Measurements from ENCODE around the gene TRIM36. TPM values are rescaled to one million over a fixed set of nuclear protein-coding genes. Genes with fewer than 3 reads are reported as not detected.
A peak's percentile ranks its signal among the peaks of the same experiment; 100 is the strongest.

TRIM36 gene
- total and polyA plus RNA-seq, 10 of the 15 experiments (the other 5 are each of a cell fraction or from before 2014, with no cell fraction given) = 0.01 to 0.09 (median 0.07) TPM; not detected in 6

DNA sequence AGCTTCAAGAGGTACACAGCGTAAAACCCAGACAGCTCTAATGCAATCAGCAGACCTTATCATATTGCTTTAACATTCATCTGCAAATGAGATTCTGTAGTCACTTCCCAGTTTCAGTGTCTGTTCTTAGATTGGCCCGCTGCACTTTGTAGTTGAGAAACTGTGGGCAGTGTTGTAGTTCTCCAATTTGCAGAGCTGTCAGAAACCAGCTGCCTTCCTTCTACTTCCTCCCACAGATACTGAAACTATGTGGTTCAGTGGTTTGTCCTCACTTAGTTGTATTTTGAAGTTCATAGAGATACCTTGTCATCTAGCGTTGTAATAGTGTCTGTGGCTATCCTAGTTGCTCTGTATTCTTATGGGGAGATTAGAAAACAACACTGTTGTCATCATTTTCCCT, 39.6 kb upstream of the TRIM36 start (continued):
- TF ChIP-seq ZBED1 (IDR thresholded peaks at IDR 0.05; ENCODE audit: borderline replicate concordance) = peak; percentile 89; the same call in 1 of the 2 replicates
- TF ChIP-seq, protein P1, sequence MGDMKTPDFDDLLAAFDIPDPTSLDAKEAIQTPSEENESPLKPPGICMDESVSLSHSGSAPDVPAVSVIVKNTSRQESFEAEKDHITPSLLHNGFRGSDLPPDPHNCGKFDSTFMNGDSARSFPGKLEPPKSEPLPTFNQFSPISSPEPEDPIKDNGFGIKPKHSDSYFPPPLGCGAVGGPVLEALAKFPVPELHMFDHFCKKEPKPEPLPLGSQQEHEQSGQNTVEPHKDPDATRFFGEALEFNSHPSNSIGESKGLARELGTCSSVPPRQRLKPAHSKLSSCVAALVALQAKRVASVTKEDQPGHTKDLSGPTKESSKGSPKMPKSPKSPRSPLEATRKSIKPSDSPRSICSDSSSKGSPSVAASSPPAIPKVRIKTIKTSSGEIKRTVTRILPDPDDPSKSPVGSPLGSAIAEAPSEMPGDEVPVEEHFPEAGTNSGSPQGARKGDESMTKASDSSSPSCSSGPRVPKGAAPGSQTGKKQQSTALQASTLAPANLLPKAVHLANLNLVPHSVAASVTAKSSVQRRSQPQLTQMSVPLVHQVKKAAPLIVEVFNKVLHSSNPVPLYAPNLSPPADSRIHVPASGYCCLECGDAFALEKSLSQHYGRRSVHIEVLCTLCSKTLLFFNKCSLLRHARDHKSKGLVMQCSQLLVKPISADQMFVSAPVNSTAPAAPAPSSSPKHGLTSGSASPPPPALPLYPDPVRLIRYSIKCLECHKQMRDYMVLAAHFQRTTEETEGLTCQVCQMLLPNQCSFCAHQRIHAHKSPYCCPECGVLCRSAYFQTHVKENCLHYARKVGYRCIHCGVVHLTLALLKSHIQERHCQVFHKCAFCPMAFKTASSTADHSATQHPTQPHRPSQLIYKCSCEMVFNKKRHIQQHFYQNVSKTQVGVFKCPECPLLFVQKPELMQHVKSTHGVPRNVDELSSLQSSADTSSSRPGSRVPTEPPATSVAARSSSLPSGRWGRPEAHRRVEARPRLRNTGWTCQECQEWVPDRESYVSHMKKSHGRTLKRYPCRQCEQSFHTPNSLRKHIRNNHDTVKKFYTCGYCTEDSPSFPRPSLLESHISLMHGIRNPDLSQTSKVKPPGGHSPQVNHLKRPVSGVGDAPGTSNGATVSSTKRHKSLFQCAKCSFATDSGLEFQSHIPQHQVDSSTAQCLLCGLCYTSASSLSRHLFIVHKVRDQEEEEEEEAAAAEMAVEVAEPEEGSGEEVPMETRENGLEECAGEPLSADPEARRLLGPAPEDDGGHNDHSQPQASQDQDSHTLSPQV (IDR thresholded peaks at IDR 0.05) = no peak
- TF ChIP-seq CBFB (IDR thresholded peaks at IDR 0.05; ENCODE audit: low read depth) = peak; percentile 93
- TF ChIP-seq, protein P2, sequence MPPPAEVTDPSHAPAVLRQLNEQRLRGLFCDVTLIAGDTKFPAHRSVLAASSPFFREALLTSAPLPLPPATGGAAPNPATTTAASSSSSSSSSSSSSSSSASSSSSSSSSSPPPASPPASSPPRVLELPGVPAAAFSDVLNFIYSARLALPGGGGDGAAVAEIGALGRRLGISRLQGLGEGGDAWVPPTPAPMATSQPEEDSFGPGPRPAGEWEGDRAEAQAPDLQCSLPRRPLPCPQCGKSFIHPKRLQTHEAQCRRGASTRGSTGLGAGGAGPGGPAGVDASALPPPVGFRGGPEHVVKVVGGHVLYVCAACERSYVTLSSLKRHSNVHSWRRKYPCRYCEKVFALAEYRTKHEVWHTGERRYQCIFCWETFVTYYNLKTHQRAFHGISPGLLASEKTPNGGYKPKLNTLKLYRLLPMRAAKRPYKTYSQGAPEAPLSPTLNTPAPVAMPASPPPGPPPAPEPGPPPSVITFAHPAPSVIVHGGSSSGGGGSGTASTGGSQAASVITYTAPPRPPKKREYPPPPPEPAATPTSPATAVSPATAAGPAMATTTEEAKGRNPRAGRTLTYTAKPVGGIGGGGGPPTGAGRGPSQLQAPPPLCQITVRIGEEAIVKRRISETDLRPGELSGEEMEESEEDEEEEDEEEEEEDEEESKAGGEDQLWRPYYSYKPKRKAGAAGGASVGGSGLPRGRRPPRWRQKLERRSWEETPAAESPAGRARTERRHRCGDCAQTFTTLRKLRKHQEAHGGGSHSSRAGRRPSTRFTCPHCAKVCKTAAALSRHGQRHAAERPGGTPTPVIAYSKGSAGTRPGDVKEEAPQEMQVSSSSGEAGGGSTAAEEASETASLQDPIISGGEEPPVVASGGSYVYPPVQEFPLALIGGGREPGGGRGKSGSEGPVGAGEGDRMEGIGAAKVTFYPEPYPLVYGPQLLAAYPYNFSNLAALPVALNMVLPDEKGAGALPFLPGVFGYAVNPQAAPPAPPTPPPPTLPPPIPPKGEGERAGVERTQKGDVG (CRISPR knock-in tag; IDR thresholded peaks at IDR 0.05) = no peak
- peak; percentile 69 for TF ChIP-seq BMI1 (IDR thresholded peaks at IDR 0.05; ENCODE audit: borderline replicate concordance)
- no peak for TF ChIP-seq ZSCAN29 (IDR thresholded peaks at IDR 0.05)
- TF ChIP-seq, protein P3, sequence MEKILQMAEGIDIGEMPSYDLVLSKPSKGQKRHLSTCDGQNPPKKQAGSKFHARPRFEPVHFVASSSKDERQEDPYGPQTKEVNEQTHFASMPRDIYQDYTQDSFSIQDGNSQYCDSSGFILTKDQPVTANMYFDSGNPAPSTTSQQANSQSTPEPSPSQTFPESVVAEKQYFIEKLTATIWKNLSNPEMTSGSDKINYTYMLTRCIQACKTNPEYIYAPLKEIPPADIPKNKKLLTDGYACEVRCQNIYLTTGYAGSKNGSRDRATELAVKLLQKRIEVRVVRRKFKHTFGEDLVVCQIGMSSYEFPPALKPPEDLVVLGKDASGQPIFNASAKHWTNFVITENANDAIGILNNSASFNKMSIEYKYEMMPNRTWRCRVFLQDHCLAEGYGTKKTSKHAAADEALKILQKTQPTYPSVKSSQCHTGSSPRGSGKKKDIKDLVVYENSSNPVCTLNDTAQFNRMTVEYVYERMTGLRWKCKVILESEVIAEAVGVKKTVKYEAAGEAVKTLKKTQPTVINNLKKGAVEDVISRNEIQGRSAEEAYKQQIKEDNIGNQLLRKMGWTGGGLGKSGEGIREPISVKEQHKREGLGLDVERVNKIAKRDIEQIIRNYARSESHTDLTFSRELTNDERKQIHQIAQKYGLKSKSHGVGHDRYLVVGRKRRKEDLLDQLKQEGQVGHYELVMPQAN (conservative IDR thresholded peaks at IDR 0.05) = no peak
- TF ChIP-seq, protein P4, sequence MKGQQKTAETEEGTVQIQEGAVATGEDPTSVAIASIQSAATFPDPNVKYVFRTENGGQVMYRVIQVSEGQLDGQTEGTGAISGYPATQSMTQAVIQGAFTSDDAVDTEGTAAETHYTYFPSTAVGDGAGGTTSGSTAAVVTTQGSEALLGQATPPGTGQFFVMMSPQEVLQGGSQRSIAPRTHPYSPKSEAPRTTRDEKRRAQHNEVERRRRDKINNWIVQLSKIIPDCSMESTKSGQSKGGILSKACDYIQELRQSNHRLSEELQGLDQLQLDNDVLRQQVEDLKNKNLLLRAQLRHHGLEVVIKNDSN (IDR thresholded peaks at IDR 0.05; ENCODE audit: borderline replicate concordance, extremely low read length, insufficient read depth, low read depth, low read length) = no peak
- TF ChIP-seq ATF7 (IDR thresholded peaks at IDR 0.05; ENCODE audit: low read depth) = peak; percentile 88
- TF ChIP-seq NFYB (IDR thresholded peaks at IDR 0.05; ENCODE audit: insufficient read depth, low read depth, low read length) = peak; percentile 59; the same call in 1 of the 2 replicates
- TF ChIP-seq SRF (IDR thresholded peaks at IDR 0.05; ENCODE audit: low read depth in 2 of 2, low read length in 2 of 2) = no peak
- no peak for TF ChIP-seq EGR1 (IDR thresholded peaks at IDR 0.05; ENCODE audit: borderline replicate concordance in 1 of 2, low read depth in 2 of 2, low read length in 2 of 2)
- TF ChIP-seq RUNX3 (IDR thresholded peaks at IDR 0.05; ENCODE audit: low read length) = peak; percentile 97
- TF ChIP-seq CHD2 (IDR thresholded peaks at IDR 0.05; ENCODE audit: borderline replicate concordance, low read depth, low read length) = no peak
- no peak for TF ChIP-seq SREBF1 (IDR thresholded peaks at IDR 0.05; ENCODE audit: low read length)
- TF ChIP-seq SUZ12 (IDR thresholded peaks at IDR 0.05; ENCODE audit: unreplicated experiment) = no peak
- TF ChIP-seq, protein P5, sequence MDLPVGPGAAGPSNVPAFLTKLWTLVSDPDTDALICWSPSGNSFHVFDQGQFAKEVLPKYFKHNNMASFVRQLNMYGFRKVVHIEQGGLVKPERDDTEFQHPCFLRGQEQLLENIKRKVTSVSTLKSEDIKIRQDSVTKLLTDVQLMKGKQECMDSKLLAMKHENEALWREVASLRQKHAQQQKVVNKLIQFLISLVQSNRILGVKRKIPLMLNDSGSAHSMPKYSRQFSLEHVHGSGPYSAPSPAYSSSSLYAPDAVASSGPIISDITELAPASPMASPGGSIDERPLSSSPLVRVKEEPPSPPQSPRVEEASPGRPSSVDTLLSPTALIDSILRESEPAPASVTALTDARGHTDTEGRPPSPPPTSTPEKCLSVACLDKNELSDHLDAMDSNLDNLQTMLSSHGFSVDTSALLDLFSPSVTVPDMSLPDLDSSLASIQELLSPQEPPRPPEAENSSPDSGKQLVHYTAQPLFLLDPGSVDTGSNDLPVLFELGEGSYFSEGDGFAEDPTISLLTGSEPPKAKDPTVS (IDR thresholded peaks at IDR 0.05; ENCODE audit: low read depth, low read length) = no peak

Data from GM12878 (cell line).